Stimulated activated naive CD4-positive, alpha-beta T cell (primary cell): ENCODE measurements around the gene CARD9.

Experiments
- DNase-seq, 6 experiments: peaks; one replicate each; lab custom pipeline; 2025; lab: John Stamatoyannopoulos, UW

The CARD9 gene

DNA sequence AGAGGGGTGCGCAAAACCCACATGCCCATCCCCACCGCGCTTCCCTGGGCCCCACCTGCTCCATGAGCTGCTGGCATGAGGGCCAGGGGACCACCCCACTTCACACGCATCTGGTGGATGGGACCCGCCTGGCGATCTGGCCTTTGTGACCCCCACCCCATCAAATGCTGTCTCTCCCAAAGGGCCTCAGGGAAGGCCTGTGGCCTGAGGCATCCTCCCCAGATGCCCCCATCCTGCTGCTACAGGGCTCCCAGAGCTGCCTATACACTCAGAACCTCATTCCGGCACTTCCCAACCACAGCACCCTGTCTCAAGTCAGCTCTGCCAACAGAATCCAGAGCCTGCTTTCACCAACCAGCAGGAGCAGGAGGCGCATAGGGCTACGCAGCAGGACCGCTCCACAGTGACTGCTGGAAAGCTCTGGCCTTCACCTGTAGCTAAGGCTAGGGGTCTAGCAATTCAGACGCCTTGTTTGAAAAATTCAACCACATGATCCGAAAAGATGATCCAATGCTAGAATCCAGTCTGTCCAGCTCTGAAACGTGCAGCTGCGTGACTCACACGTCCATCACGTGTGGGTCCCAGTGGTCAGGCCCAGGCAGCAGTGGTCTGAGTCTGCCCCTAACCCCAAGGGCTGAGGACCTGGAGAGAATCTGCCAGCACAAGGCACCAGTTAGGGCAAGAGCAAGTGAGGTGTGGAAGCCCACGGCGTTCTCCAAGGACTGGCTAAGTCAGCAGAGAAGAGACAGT is 27.9 kb upstream of the CARD9 start:
- no peak for DNase-seq

DNA sequence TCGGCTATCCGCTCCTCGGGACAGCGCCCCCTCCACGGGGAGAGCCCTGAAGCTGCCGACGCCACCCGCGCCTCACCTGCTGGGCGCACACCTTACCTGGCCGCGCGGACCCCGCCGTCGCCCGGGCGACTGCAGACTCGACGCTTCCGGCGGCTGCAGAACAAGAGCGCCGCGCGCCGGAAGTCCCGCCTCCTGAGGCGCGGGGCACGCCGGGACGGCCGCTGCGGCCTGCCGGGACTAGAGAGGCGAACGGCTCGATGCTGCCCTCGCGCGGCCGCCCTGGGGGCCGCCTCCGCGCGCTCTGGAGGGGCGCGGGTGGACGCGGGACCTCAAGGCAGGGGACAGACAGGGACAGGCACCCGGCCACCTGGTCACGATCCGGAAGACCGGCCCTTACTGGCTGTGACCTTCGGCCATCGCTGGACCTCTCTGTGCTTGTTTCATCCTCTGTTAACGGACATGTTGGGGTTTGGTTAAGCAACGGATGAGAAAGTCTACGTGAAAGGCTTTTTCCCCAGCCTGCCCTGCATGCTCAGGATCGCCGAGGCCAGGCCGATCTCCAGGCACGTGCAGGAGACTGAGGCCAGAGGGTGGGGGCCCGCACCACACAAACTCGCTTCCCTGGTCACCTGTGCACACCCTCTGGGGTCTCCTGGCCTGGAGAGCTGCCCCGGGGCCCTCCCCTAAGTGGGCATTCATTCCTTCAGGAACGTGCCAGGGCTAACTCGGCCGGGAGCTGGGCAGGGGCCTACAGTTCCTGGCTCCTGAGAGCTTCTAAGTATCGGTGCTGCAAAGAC is 26.8 kb upstream of the CARD9 start, which contains the start of gene SNAPC4:
TSS of gene SNAPC4 (minus strand) at position 133 of the 797 bp plus-strand sequence. CDS start 1,742 bp downstream, outside the sequence.
- peak; percentile 67 to 87 (median 80) for DNase-seq

DNA sequence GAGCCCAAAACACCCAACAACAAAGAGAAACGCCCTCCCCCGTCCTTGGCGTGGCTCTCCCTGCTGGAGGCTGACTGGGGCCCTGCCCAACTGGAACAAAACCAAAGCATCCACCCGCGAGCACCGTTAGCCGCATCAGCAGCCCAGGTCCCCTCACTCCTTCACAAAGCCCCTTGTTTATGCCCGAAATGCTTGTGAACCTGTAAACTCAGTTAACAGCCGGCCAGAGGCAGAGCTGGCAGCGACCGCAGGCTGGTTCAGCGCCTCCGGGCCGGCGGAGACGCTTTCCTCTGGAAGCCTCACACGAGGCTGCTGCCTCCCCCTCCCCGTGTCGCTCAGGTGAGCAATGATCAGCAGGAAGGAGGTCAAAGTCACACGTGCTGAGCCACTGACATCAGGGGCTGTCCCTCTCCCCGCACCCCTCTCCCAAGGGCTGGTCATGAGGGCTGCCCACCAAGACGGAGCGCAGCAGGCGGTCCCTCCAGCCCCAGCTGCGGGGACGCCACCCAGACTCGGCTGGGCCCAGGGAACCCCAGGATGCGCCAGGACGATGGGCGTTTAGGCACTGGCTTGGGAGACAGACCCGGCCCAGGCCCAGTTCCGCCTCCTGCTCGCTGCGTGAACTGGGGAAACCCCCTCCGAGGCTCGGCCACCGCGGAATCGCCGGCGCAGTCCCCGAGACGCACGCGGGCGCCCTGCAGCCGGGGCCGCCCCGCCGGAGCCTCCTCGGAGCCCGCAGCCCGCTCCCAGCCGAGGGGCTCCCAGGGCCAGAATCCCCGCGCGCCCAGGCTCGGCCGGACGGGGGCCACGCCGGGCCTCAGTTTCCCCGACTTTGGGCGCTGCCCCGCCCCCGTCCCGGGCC is 25.9 kb upstream of the CARD9 start:
- peak in 2 of 6 experiments; percentile 21 to 26 for DNase-seq

DNA sequence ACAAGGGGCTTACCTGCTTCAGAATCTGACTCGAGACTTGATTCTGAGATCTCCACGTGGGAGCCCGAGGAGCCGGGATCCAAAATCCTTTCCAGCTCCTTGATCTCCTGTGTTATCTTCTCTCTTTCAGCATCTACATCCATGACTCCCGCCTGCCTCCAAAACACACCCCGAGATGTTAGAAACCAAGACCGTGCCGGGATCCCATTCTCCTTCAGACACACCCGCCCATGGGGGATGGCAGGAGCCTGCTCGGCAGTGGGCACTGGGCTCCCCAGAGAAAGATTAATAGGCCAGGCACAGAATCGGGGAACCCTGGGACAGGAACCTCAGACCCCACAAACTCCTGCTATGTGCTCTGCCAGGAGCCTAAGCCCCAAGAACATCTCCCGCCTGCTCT is 24.8 kb upstream of the CARD9 start:
- no peak for DNase-seq

- DNase-seq: no peak
Measured at GRCh38 chr9:136397643-136398042, 24.2 kb upstream of the CARD9 start.

GRCh38 chr9:136396219-136396515 is 22.7 kb upstream of the CARD9 start:
- DNase-seq: no peak

- DNase-seq: no peak
Measured at GRCh38 chr9:136395345-136396218, 22.1 kb upstream of the CARD9 start.

- no peak for DNase-seq
Measured at GRCh38 chr9:136395020-136395340, 21.5 kb upstream of the CARD9 start.

- DNase-seq: no peak
Measured at GRCh38 chr9:136394312-136395019, 21.0 kb upstream of the CARD9 start.

- no peak for DNase-seq
Measured at GRCh38 chr9:136393531-136393930, 20.1 kb upstream of the CARD9 start.

- DNase-seq: no peak
Measured at GRCh38 chr9:136392538-136393449, 19.3 kb upstream of the CARD9 start.

DNA sequence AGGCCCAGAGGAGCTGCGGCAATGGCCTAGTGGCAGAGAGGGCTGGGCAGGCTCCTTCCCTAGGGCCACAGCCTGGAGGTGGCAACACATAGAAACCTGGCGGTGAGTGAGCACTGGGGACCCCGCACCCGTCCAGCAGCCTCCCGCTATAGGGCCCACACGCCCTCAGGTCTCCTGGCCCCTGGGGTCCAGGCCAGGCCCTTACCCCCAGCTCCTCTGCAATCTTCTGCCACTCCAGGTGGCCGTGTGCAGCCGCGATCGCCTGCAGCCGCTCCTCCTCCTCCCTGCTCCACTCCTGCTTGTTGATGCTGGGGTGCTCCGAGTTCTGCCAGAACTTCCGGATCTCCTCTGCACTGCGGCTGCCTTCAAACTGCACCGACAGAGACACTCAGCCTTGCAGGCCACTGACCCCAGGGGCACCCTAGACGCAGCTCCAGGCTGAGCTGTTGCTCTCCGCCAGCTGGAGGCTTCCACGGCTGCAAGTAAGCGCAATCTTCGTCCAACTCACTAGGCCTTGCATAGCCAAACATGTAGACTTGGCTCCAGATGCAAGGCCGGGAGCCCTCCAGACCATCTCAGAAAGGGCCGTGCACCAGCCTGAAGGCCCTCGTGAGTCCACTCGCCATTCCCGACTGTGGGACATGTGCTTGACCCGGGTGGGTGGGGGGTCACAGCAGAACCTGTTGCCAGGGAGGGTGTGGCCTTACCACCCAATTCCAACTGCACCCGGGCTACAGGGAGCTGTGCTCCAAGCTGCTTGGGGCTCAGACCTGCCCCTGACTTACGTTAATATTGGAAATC is 18.5 kb upstream of the CARD9 start:
- DNase-seq: no peak

DNA sequence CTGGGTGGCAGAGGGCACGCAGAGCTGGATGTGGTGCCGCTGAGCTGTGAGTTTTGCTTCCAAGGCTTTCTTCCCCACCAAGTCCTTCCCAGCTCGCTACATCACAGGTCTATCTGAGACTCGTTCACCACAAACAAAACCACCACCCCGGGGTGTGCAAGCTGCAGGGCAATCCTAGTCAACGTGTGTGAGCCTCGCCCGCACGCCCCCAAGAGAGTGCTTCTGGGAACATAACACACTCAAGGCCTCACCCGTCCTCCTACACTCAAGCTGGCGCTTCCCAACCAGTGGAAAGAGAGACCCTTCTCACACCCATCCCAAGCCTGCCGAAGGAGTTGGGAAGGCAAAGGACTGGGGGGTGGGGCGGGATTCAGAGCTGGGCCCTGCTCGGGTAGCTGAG is 15.9 kb upstream of the CARD9 start:
- DNase-seq: no peak

- DNase-seq: no peak
Measured at GRCh38 chr9:136387217-136387616, 13.7 kb upstream of the CARD9 start.

DNA sequence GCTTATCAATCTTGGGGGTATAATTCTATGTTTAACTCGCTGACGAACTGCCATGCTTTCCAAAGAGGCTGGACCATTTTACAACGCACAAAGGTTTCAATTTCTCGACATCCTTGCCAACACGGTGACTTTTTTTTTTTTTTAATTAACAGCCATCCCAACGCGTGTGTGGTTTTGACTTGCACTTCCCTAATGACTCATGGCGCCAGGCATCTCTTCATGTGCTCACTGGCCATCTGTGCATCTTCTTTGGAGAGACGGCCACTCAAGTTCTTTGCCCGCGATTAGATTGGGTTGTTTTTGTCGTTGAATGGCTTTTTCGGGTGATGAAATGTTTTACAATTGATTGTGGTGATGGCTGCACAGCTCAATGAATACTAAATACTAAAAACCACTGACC is 12.5 kb upstream of the CARD9 start:
- no peak for DNase-seq

GRCh38 chr9:136385015-136385414 is 11.5 kb upstream of the CARD9 start:
- DNase-seq: peak in 3 of 6 experiments; percentile 7 to 28 (median 27)

DNA sequence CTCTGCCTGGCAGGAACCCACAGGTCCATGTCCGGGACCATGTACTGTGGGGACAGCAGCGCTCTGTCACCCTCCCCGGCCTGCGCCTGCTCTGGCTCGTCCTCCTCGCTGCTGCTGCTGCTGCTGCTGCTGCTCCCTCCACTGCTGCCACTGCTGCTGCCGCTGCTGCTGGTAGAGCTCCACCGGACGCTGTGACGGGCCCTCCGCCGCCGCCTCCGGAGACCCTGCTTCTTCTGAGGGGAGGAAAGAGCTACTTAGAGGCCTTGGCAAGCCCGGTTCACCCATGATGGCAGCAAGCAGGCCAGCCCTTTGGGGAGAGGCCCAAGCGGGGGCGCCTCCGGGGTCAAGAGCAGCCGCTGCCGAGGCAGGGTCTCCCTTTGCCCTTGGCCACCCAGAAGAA is 10.0 kb upstream of the CARD9 start:
- no peak for DNase-seq

DNA sequence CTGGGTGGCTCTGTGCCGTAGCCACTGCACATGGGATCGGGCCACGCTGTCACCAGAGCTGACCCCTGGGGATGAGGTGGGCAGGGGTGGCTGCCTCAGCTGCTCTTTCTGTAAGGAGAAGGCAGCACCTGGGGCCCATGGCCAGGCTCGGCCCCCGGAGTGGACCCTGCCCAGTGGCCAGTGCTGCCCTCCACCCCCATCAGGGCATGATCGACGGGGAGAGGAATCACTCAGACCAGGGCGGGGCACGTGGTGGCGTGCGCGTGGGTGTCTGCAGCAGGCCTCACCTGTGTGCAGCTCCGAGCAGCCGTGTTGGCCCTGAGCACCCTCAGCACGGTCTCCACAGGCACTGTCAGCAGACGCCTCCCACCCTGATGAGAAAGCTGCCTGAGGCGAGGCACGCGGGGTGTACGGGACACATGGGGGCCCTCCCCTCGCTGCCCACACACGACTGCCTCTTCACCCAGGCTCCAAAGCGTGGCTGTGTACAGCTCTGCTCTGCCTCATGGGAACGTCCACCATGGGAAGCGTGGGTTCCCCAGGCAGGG is 8.6 kb upstream of the CARD9 start:
- no peak for DNase-seq

DNA sequence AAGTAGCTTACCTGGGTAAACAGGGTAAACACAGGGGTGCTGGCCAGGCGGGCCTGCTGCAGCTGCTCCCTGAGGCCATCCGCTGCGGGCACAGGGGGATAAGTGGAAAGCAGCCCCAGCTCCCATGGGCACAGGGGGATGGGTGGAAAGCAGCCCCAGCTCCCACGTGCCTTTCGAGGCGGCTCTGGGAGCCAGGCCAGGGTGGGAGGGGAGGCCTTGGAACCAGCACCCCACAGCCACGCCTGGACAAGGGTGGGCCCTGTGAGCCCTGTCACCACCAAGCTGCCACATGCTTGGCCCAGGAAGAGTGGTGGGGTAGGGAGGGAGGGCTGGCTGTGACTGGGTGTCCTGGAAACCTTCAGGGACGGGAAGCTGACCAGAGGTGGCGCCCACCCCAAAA is 7.8 kb upstream of the CARD9 start:
- DNase-seq: no peak
